NCI-H748 (cell line): ENCODE results near the gene TNFRSF21.

ENCODE experiments used
- DNase-seq: peaks from one replicate; lab custom pipeline; 2025; ENCODE audit not compliant: unreplicated experiment; lab: John Stamatoyannopoulos, UW

Gene TNFRSF21

GRCh38 chr6:47254051-47254450 is 55.7 kb downstream of the TNFRSF21 start:
- no peak for DNase-seq

DNA sequence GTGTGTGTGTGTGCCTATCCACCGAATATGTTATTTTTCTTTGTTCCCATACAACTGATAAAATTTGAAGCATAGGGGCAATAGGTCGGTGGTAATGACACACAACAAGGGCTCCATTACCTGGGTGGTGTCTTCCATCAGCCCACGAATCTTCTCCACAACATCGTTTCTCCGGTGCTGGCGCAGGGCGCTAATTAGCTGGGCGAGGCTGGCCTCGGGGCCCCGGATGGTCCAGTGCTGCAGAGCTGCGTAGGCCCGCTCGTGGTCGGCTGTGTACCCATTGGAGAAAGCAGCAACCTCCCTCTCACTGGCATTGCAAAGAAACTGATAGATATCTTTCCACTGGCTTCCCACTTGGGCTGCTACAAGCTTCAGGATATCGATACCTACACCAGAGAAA is 56.6 kb downstream of the TNFRSF21 start:
- DNase-seq: no peak

DNA sequence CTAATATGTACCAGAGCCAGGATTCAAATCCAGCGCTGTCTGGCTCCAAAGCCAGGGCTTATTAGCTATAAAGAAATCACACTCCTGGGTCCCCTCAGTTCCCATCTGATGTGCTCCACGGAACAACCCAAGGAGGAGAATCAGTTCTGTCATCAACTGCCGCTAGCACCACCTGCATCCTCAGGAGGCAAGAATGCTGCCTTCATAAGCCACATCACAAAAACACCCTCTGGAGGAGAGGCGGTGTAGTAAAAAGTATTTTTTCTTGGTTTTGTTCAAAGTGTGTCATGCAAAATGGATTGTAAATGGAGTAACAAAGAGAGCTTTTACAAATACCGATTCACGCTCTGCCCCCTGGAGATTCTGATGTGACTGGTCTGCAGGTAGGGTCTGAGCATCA is 57.1 kb downstream of the TNFRSF21 start:
- DNase-seq: no peak

DNA sequence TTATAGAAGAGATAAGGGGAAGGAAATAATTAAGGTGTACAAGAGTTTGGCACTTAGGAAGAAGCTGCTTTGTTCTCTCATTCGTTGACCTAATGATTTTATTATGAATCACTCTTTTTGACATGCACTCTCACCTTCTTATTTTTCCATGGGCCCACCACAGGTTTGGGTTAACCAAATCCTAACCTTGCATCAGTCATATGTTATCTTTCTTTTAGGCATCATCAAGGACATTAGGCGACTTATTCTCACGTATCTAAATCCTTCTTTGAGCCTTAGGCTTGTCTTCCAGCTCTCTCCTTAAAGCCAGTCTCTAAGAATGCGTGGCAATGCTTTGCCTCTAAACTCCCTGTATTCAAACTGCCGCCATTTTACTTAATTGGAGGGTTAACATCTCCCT is 58.3 kb downstream of the TNFRSF21 start:
- no peak for DNase-seq

DNA sequence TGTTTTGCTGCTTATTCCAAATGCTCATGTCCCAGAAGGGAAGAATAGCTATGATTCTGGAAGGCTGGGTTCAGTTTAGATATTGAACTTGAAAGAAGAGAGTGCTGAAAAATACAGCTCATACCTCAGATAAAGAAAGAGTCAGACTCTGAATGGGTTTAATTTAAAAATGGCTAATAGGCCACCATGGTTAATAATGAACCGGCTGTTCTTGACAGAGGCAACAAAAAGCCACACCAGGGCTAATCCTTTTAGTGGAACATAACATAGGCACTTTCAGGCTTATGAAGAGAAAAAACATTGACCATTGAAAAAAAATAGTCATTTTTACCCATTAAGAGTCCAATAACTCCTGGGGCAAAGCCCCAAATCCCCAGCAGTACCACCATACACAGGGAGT is 59.4 kb downstream of the TNFRSF21 start:
- no peak for DNase-seq

DNA sequence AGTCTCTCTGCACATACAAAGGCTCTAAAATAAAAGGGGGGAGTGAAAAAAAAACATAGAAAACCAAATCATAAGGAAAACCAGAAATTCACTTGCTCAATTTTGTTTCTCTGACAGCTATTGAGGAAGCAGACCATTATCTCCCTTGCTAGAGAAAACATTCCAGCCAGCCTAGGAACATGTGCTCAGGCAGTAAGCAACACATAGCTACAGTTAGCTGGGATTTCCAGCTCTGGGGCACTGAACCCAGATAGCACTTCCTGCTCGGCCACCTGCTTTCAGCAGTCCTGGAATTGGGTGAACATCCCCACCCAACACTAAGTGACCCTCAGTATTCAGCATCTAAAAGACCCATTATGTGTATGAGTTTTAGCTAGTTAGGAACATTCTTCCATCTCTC is 61.3 kb downstream of the TNFRSF21 start:
- DNase-seq: no peak

DNA sequence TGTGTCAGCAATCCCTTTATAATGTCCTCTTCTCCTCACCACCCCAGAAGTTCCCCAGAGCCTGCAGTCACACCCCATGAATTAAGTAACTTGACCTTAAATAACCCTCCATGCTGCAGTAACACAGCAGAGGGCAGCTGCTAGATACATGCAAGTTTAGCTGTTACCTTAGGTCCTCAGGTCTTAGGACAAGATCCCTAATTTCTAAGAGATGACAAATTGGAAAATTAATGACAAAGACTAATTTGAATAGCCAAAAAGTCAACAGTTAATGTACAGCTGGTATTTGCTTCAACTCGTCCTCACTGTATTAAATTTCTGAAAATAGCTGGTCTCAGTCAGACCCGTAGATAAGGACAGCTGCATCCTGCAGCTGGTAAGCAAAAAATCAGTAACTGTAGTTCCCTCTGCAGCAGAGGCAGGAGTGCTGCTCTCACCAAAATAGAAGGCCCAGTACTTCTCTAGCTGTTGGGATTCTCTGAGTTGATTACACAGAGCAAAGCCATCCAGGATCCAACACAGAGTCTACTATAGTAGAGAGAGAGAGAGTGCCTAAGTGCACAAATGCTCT is 62.4 kb downstream of the TNFRSF21 start:
- peak; percentile 87 for DNase-seq

DNA sequence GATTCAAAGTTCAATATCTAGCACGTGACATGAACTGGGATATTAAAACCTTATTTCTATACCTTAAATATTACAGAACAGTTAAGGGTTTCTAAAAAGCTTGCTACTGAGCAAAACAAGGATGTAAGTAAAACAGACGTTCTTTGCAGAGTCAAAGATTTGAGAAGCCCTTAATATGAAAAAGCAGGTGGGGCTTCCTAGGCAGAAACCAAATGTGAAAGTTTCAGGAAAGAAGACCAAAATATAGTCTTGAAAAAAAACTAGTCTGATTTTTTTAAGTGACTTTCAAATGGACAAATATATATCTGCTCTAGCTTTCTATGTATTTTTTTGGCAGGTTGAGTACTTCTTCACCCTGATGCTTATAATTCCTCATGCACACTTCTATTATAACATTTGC is 63.2 kb downstream of the TNFRSF21 start:
- DNase-seq: no peak

- DNase-seq: peak; percentile 10
These were observed 63.8 kb downstream of the TNFRSF21 start for GRCh38 chr6:47245745-47246371.

GRCh38 chr6:47242483-47243386 is 67.0 kb downstream of the TNFRSF21 start:
- DNase-seq: peak; percentile 90

- DNase-seq: no peak
These were observed 67.8 kb downstream of the TNFRSF21 start for GRCh38 chr6:47241742-47242482.

DNA sequence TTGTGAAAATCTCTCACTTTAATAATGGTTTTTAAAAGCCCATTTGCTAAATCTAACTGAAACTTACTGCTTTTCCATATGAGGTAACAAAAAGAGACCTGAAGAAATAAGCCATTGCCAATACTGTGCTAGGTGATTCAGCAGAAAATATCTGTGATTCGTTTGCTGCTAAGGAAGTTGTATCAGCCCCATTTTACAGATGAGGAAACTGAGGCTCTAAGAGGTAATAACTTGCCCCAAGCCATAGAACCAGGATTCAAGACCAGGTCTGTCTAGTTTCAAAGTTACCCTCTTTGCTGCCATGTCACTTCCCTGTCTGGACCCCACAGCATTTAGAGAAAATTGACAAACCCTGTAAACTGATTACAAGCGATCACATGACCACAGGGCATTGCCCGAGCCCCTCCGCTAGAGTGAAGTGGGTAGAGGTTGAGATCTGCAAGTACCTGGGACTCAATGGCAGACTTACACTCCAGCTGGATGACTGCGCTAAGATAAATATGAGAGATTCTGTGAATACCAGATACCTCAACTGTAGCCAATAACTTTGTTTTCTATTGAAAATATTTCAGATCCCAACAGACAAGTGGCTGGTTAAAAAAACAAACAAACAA is 69.3 kb downstream of the TNFRSF21 start:
- DNase-seq: no peak

GRCh38 chr6:47239546-47239945 is 70.2 kb downstream of the TNFRSF21 start:
- DNase-seq: no peak

DNA sequence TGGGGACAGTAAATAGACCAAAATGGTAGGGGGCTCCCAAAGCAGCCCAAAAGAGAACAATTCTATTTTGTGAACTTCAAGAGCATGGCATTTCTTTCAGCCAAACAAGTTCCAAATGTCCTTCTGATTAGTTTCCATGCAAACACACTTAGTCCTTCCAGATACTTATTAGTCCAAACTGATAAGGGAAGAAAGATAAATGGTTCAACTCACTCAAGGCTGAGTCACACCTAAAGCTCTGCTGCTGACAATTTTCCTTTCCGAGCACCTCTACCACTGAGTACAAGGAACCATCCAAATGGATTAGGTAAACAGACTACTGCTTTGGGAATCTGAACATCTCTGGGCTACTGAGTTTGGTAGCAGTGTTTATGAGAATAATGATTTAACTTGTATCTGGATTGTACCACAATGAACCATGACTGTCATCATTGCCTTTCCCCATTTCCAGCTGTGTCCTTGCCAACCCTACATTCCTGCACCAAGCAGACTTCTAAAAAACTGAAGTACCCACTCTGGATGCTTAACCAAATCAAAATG is 71.2 kb downstream of the TNFRSF21 start:
- DNase-seq: no peak

DNA sequence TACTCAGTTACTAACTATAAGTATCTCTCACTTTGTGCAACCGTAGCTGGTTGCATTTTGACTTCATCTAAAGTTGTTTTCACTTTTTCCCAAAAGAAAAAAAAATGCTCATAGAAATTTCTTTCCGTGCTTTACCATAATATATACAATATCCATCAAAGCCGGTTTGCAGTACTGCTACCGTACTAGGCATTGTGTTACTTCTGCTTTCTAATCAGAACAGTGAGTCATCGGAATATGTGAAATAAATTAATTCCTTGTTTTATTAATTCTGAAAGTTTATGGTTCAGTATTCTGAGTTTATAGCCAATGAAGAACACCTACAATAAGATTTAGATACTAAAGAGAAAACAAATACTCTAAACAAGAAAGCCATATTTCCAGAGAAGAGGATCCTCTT is 72.5 kb downstream of the TNFRSF21 start:
- DNase-seq: no peak

GRCh38 chr6:47235964-47236760 is 73.5 kb downstream of the TNFRSF21 start:
- peak; percentile 91 for DNase-seq

DNA sequence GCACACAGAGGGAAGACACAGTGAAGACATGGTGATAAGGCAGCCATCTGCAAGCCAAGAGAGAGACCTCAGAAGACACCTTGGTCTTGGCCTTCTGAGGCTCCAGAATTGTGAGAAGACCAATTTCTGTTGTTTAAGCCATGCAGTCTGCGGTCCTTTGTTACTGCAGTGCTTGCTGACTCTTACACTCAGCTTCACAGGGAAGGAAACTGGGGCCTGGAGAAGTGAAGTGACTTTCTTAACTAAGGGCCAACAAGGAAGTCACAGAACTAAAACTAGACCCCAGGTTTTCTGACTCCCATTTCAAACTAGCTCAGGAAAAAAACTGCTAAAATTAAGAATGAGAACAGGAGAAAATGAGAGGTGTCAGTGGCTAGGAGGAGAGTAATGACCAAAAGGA is 74.3 kb downstream of the TNFRSF21 start:
- DNase-seq: no peak

DNA sequence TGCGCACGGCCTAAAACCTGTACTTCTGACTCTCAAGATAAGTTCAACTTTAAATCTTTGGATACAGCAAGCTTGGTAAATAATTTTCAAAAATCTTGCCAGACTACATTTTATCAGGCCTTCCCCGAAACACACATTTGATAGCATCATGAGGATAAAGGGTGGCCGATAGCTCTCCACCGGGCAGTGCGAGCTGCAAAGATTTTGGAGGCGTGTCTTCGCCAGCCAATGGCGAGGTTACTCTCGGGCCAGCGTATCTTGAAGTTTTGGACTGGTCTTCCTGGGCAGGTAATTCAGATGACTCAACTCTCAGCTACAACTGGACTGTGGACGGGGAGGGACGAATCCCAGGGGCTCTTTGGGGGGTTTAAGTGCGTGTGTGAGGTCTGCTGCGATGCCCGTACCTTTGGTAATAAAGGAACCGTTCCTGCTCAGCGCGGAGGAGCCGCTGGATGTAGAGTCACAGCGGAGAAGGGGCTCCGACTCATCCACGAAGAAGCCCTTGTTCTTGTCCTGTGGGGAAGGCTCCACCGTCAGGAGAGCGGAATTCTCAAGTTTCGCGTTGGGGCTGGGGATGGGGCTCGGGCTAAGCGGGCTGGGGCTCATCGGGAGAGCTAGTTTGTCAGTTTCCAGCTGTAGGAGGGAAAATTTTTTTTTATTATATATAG is 75.3 kb downstream of the TNFRSF21 start:
- no peak for DNase-seq

DNA sequence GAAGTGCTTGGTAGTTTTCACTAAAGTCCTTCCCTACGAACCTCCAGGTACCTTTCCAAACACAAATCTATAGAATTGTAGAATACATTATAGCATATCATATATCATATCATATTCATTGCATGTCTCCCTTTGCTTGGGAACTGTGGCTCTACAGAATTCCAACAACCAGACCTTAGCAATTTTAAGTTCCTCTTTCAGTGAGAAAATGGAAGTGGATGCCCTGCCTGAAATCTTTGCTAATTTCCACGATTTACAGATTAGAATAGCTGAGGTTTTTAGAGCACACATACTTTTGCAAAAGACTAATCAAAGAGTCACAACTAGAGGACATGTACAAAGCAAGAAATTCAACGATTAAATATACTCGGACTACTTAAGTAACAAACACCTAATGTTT is 78.6 kb downstream of the TNFRSF21 start:
- DNase-seq: no peak
